Measurements from ENCODE around the gene PANK2. TPM values are rescaled to one million over a fixed set of nuclear protein-coding genes. Genes with fewer than 3 reads are reported as not detected.

PANK2 gene
- polyA plus RNA-seq, 1 of the 3 experiments (the other 2 are of a cell fraction) = 17.7 TPM

GRCh38 chr20:3885715-3886114 lies 3.5 kb upstream of the PANK2 start:
- peaks cover 62% of the 10 kb centered on the region for H3K79me2 ChIP-seq (ENCODE audit: insufficient read depth)
- H4K20me1 ChIP-seq (ENCODE audit: insufficient read depth) = peaks cover 10% of the 10 kb centered on the region
- H3K27me3 ChIP-seq (ENCODE audit: insufficient read depth) = no peaks in the 10 kb centered on the region
- no peak overlapping the region for H2AFZ ChIP-seq (ENCODE audit: low read depth)
- peaks cover 0 to 14% of the 10 kb centered on the region in 2 experiments for H3K36me3 ChIP-seq (replicated peaks in 1 of 2; ENCODE audit: control insufficient read depth in 1 of 2, insufficient read depth in 2 of 2, low read length in 1 of 2)
- ChIA-PET POLR2A (no interaction called here), CTCF (interaction anchor here (0.6 to 1.6 kb wide), 5 partner anchors 10 to 199 kb away, joined by 3 to 5 read pairs (median 3); no protein-coding TSS in a partner anchor)
- H3F3A ChIP-seq (replicated peaks; ENCODE audit: insufficient read depth) = no peaks in the 10 kb centered on the region
- H3K4me2 ChIP-seq = no peak overlapping the region
- peaks cover 0 to 6% of the 10 kb centered on the region in 2 experiments; a peak in 2 of 4 replicates for H3K4me1 ChIP-seq (ENCODE audit: control insufficient read depth in 1 of 2, insufficient read depth in 2 of 2, low read depth in 1 of 2, low read length in 1 of 2)
- DNase-seq = no peak
- no peaks in the 10 kb centered on the region for H3K9me2 ChIP-seq
- H3K9ac ChIP-seq = no peak overlapping the region
- H3K27ac ChIP-seq (ENCODE audit: low read depth in 2 of 2, low read length in 1 of 2) = no peak overlapping the region
- H3K4me3 ChIP-seq (ENCODE audit: low read depth in 2 of 2, low read length in 1 of 2) = no peak overlapping the region
- TF ChIP-seq GATA2 (CRISPR knock-in tag; IDR thresholded peaks at IDR 0.05) = no peak
- no peak for TF ChIP-seq FOXJ3 (CRISPR knock-in tag; IDR thresholded peaks at IDR 0.05)
- TF ChIP-seq EZH2phosphoT487 (IDR thresholded peaks at IDR 0.05; ENCODE audit: borderline replicate concordance, low read depth) = no peak
- no peak for TF ChIP-seq TAF1 (IDR thresholded peaks at IDR 0.05; ENCODE audit: borderline replicate concordance, low read depth, low read length)
- no peak for TF ChIP-seq USF1 (IDR thresholded peaks at IDR 0.05; ENCODE audit: borderline replicate concordance, low read depth)
- no peak for TF ChIP-seq USF2 (IDR thresholded peaks at IDR 0.05; ENCODE audit: borderline replicate concordance, low read depth, low read length)
- 96% methylated on average over 3 of the region's 3 CpGs for WGBS (ENCODE audit: low lambda C conversion rate)
- no peaks in the 10 kb centered on the region for H3K9me3 ChIP-seq

GRCh38 chr20:3887876-3888620 lies 1.1 kb upstream of the PANK2 start:
- Histone ChIP-seq H3K4me1 (ENCODE audit: control insufficient read depth in 1 of 2, insufficient read depth in 2 of 2, low read depth in 1 of 2, low read length in 1 of 2) (peaks cover 2 to 11% of the 10 kb centered on the region in 2 experiments), H3K79me2 (ENCODE audit: insufficient read depth) (peaks cover 79% of the 10 kb centered on the region), H3K9ac (peak overlapping the region; percentile 98), H3K9me2 (no peaks in the 10 kb centered on the region), H3K36me3 (replicated peaks in 1 of 2; ENCODE audit: control insufficient read depth in 1 of 2, insufficient read depth in 2 of 2, low read length in 1 of 2) (peaks cover 0 to 24% of the 10 kb centered on the region in 2 experiments), H3K4me3 (ENCODE audit: low read depth in 2 of 2, low read length in 1 of 2) (peak overlapping the region; percentile 81 to 100), H3K27ac (ENCODE audit: low read depth in 2 of 2, low read length in 1 of 2) (peak overlapping the region; percentile 96), H3K4me2 (peak overlapping the region; percentile 94), H2AFZ (ENCODE audit: low read depth) (peak overlapping the region; percentile 64; the same call in 1 of the 2 replicates), H3K27me3 (ENCODE audit: insufficient read depth) (no peaks in the 10 kb centered on the region), H4K20me1 (ENCODE audit: insufficient read depth) (peaks cover 33% of the 10 kb centered on the region), H3K9me3 (no peaks in the 10 kb centered on the region), H3F3A (replicated peaks; ENCODE audit: insufficient read depth) (peaks cover 10% of the 10 kb centered on the region)
- POLR2A ChIA-PET = interaction anchor here (1.0 to 1.8 kb wide), 2 partner anchors 20 to 197 kb away, joined by 3 to 6 read pairs; no protein-coding TSS in a partner anchor
- CTCF ChIA-PET = interaction anchor here (0.6 to 2.3 kb wide), 8 partner anchors 33 to 197 kb away, joined by 3 to 14 read pairs (median 4); partner anchors contain the start of gene SPEF1
- WGBS (ENCODE audit: low lambda C conversion rate) = 20% methylated on average over 15 of the region's 15 CpGs
- DNase-seq = no peak
- no peak for TF ChIP-seq TEAD4 (IDR thresholded peaks at IDR 0.05; ENCODE audit: borderline replicate concordance, insufficient read depth)
- peak; percentile 51; the same call in 1 of the 2 replicates for TF ChIP-seq GABPA (IDR thresholded peaks at IDR 0.05; ENCODE audit: low read depth)
